Measurements from ENCODE around the gene ADGB. TPM values are rescaled to one million over a fixed set of nuclear protein-coding genes. Genes with fewer than 3 reads are reported as not detected.
"Not testable (repeated sequence)": the region's sequence is repeated elsewhere in the genome, so short reads cannot be mapped to it uniquely, and the experiment has no call there.

ADGB gene
- total RNA-seq, 1 donor from 2014 or later, result 6.2 TPM

GRCh38 chr6:146850238-146850896, 251.6 kb downstream of the ADGB start:
- ATAC-seq, result no peak
- Histone ChIP-seq H3K4me1 (no peaks in the 10 kb centered on the region), H3K36me3 (no peaks in the 10 kb centered on the region), H3K27ac (no peak overlapping the region), H3K27me3 (ENCODE audit: low read depth) (no peaks in the 10 kb centered on the region), H3K9me3 (no peaks in the 10 kb centered on the region), H3K4me3 (no peak overlapping the region)
- no peak for DNase-seq
- intact Hi-C loops (cut with DNase I), result no loop called here
- no peak for TF ChIP-seq CTCF (IDR thresholded peaks at IDR 0.05)

DNA sequence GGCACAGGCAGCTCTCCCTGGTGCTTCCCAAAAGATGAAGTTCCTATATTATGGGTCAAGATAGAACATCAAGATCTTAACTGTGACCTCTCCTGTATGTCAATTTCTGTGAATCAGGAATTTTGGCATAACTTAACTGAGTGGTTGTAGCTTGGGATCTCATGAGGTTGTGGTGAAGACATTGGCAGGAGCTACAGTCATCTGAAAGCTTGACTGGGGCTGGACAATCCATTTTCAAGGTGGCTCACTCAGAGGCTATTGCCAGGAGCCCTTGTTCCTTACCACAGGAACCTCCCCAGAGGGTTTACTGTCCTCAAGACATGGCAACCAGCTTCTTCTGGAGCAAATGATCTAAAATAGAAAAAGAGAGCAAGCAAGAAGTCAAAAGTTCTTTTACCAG, 252.2 kb downstream of the ADGB start:
- no peak for TF ChIP-seq CTCF (IDR thresholded peaks at IDR 0.05)
- DNase-seq, result no peak
- ATAC-seq, result no peak
- no peaks in the 10 kb centered on the region for H3K4me1 ChIP-seq
- no peaks in the 10 kb centered on the region for H3K9me3 ChIP-seq
- no peaks in the 10 kb centered on the region for H3K27me3 ChIP-seq (ENCODE audit: low read depth)
- H3K36me3 ChIP-seq, result no peaks in the 10 kb centered on the region
- intact Hi-C loops (cut with DNase I), result no loop called here
- H3K4me3 ChIP-seq, result no peak overlapping the region
- H3K27ac ChIP-seq, result no peak overlapping the region

DNA sequence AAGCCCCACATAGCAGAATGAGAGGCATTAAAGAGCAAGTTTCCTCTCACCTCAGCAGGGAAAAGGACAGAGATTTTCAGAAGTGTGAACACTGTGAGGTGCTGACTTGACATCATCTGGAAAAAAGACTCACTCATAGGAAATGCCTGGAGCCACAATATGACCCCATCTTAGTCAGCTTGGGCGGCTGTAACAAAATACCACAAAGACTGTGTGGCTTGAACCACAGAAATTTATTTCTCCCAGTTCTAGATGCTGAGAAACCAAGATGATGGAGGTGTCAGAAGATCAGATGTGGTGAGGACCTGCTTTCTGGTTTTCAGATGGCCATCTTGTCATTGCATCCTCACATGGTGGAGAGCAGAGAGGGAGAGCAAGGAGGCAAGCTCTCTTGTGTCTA, 253.1 kb downstream of the ADGB start:
- ATAC-seq (no peak), DNase-seq (no peak)
- Histone ChIP-seq H3K27me3 (ENCODE audit: low read depth) (no peaks in the 10 kb centered on the region), H3K36me3 (no peaks in the 10 kb centered on the region), H3K27ac (no peak overlapping the region), H3K9me3 (no peaks in the 10 kb centered on the region), H3K4me3 (no peak overlapping the region), H3K4me1 (no peaks in the 10 kb centered on the region)
- no peak for TF ChIP-seq CTCF (IDR thresholded peaks at IDR 0.05)
- intact Hi-C loops (cut with DNase I), result no loop called here

GRCh38 chr6:146854521-146855255, 255.9 kb downstream of the ADGB start:
- intact Hi-C loops (cut with DNase I); H3K4me1 ChIP-seq; H3K27ac ChIP-seq; H3K9me3 ChIP-seq; H3K27me3 ChIP-seq (ENCODE audit: low read depth); DNase-seq; H3K4me3 ChIP-seq; H3K36me3 ChIP-seq; ATAC-seq: not testable (repeated sequence)

- DNase-seq (no peak), ATAC-seq (no peak)
- H3K9me3 ChIP-seq, result no peaks in the 10 kb centered on the region
- no peaks in the 10 kb centered on the region for H3K36me3 ChIP-seq
- no peaks in the 10 kb centered on the region for H3K27me3 ChIP-seq (ENCODE audit: low read depth)
- peaks cover 6% of the 10 kb centered on the region for H3K4me1 ChIP-seq
- intact Hi-C loops (cut with DNase I), result no loop called here
- no peak overlapping the region for H3K4me3 ChIP-seq
- no peak overlapping the region for H3K27ac ChIP-seq
- TF ChIP-seq CTCF (IDR thresholded peaks at IDR 0.05), result no peak
These were observed 257.1 kb downstream of the ADGB start for GRCh38 chr6:146855889-146856288.

- no peaks in the 10 kb centered on the region for H3K27me3 ChIP-seq (ENCODE audit: low read depth)
- no peak overlapping the region for H3K4me3 ChIP-seq
- no peaks in the 10 kb centered on the region for H3K9me3 ChIP-seq
- no peak overlapping the region for H3K27ac ChIP-seq
- DNase-seq (no peak), ATAC-seq (no peak)
- H3K4me1 ChIP-seq, result peaks cover 6% of the 10 kb centered on the region
- intact Hi-C loops (cut with DNase I), result no loop called here
- H3K36me3 ChIP-seq, result no peaks in the 10 kb centered on the region
- no peak for TF ChIP-seq CTCF (IDR thresholded peaks at IDR 0.05)
These were observed 257.5 kb downstream of the ADGB start for GRCh38 chr6:146856296-146856695.

Data from lower lobe of right lung (tissue), 2 donors.